Erythroblast (primary cell): Measurements from ENCODE around the gene ALG9.
"Not testable (repeated sequence)": the region's sequence is repeated elsewhere in the genome, so short reads cannot be mapped to it uniquely, and the experiment has no call there.

Experiments used
- DNase-seq, 2 experiments: peaks; one replicate each; lab custom pipeline; 2025; lab: John Stamatoyannopoulos, UW
- GATA1 ChIP-seq: IDR thresholded peaks from 2 replicates; pipeline ENCODE4 v1.6.1; 2011; ENCODE audit warnings: low read depth, mild to moderate bottlenecking, control low read depth, low read length, moderate library complexity
- POLR2A ChIP-seq: IDR thresholded peaks from 2 replicates; pipeline ENCODE4 v1.6.1; 2011; ENCODE audit warnings: mild to moderate bottlenecking, low read length

ALG9 gene

GRCh38 chr11:111909378-111909777, 38.0 kb upstream of the ALG9 start:
- no peak for TF ChIP-seq GATA1
- TF ChIP-seq POLR2A, result no peak
- DNase-seq, result no peak

GRCh38 chr11:111908639-111909305, 37.4 kb upstream of the ALG9 start:
- DNase-seq, result no peak
- no peak for TF ChIP-seq POLR2A
- TF ChIP-seq GATA1, result no peak

- TF ChIP-seq GATA1 (no peak), POLR2A (no peak)
- DNase-seq, result no peak
These were observed 35.3 kb upstream of the ALG9 start for GRCh38 chr11:111906680-111907079.

- DNase-seq, result no peak
- TF ChIP-seq POLR2A (no peak), GATA1 (no peak)
These were observed 34.0 kb upstream of the ALG9 start for GRCh38 chr11:111905411-111905810.

- TF ChIP-seq GATA1 (no peak), POLR2A (no peak)
- no peak for DNase-seq
These were observed 15.5 kb upstream of the ALG9 start for GRCh38 chr11:111886844-111887243.

- TF ChIP-seq POLR2A (no peak), GATA1 (no peak)
- DNase-seq, result no peak
These were observed 14.7 kb upstream of the ALG9 start for GRCh38 chr11:111886032-111886431.

GRCh38 chr11:111885053-111885452, 13.7 kb upstream of the ALG9 start:
- DNase-seq, result not testable (repeated sequence)

- no peak for TF ChIP-seq POLR2A
- no peak for TF ChIP-seq GATA1
- DNase-seq, result no peak
These were observed 10.8 kb upstream of the ALG9 start for GRCh38 chr11:111882202-111882601.

- DNase-seq, result no peak
- no peak for TF ChIP-seq GATA1
- no peak for TF ChIP-seq POLR2A
These were observed 8.2 kb upstream of the ALG9 start for GRCh38 chr11:111879637-111879960.

- TF ChIP-seq GATA1, result no peak
- TF ChIP-seq POLR2A, result peak; percentile 89
- DNase-seq, result peak; percentile 98 to 99
These were observed 7.7 kb upstream of the ALG9 start, which contains the start of the genes CFAP68 and FDXACB1 for GRCh38 chr11:111878849-111879636. Gene CFAP68 (plus strand): TSS chr11:111879541. CDS start chr11:111879561, 20 bp downstream. Gene FDXACB1 (minus strand): TSS chr11:111879165. CDS start chr11:111879132, 33 bp downstream.

GRCh38 chr11:111878385-111878848, 7.0 kb upstream of the ALG9 start:
- TF ChIP-seq GATA1 (no peak), POLR2A (no peak)
- no peak for DNase-seq

- DNase-seq, result peak in 1 of 2 experiments; percentile 44
- TF ChIP-seq POLR2A (no peak), GATA1 (no peak)
These were observed 346 bp upstream of the ALG9 start for GRCh38 chr11:111871693-111872161.

- no peak for DNase-seq
- TF ChIP-seq POLR2A (no peak), GATA1 (no peak)
These were observed 877 bp downstream of the ALG9 start for GRCh38 chr11:111870522-111870885.

- DNase-seq, result no peak
- no peak for TF ChIP-seq POLR2A
- TF ChIP-seq GATA1, result no peak
These were observed 1.3 kb downstream of the ALG9 start for GRCh38 chr11:111870113-111870512.
